ENCODE results near the gene EAF2.
A peak's percentile ranks its signal among the peaks of the same experiment; 100 is the strongest.

The EAF2 gene

DNA sequence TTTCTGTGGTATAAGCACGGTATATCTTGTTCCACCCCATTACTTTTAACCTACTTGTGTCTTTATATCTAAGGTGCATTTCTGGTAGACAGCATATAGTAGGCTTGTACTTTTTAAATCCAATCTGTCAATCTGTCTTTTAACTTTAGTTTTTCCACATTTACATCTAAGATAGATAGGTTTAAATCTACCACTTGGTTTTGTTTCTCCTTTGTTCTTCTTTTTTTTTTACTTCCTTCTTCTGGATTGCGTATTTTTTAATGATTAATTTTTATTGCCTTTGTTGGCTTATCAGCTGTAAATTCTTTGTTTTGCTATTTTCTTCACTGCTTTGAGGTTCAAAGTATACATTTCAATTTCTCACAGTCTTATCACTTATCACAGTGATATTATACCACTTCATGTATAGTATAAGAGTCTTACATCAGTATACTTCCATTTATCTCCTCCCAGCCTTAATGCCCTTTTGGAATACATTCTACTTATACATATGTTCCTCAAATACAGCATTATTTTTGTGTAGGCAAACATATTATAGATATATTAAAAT lies 31.2 kb upstream of the EAF2 start:
- H3K79me2 ChIP-seq (ENCODE audit: control insufficient read depth, low read length) = peaks cover 32% of the 10 kb centered on the region
- peaks cover 99% of the 10 kb centered on the region for H3K36me3 ChIP-seq (ENCODE audit: control insufficient read depth, low read length)
- no peak for TF ChIP-seq EZH2phosphoT487 (IDR thresholded peaks at IDR 0.05; ENCODE audit: borderline replicate concordance, low read length)
- no peaks in the 10 kb centered on the region for H3K9me3 ChIP-seq (ENCODE audit: control insufficient read depth, insufficient read depth, low read length)
- peak overlapping the region; percentile 19; the same call in 1 of the 2 replicates for H3K27ac ChIP-seq (ENCODE audit: low read depth, low read length)
- H4K20me1 ChIP-seq (ENCODE audit: control insufficient read depth, insufficient read depth, low read depth, low read length) = no peaks in the 10 kb centered on the region
- H3K4me1 ChIP-seq (ENCODE audit: control insufficient read depth, low read length) = peaks cover 81% of the 10 kb centered on the region
- no peak overlapping the region for H3K4me3 ChIP-seq (ENCODE audit: low read length)
- H3K4me2 ChIP-seq (ENCODE audit: low read length) = no peak overlapping the region
- H3F3A ChIP-seq (ENCODE audit: control insufficient read depth, insufficient read depth) = peaks cover 24% of the 10 kb centered on the region
- H3K9me2 ChIP-seq (replicated peaks; ENCODE audit: control insufficient read depth, low read length) = no peaks in the 10 kb centered on the region
- no peaks in the 10 kb centered on the region for H3K27me3 ChIP-seq (ENCODE audit: control insufficient read depth, low read length)

DNA sequence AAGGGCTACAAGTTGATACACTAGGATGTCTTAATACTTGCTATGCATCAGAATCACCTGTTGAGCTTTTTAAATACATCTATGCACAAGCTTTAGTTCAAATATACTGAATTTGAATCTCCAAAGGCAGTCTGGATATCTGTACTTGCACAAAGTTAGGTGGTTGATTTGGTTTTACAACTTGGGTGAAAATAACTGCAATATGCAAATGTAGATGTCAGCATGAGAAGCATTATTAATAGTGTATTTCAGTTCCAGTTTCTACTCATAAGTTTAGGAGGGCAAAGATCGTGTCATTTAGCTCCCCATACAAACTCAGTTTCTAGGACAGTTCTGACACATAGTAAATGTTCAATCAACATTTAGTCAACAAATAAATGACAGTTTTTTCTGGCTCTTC lies 25.8 kb upstream of the EAF2 start:
- Histone ChIP-seq H3K36me3 (ENCODE audit: control insufficient read depth, low read length) (peaks cover 83% of the 10 kb centered on the region), H3K9me2 (replicated peaks; ENCODE audit: control insufficient read depth, low read length) (no peaks in the 10 kb centered on the region), H3K4me1 (ENCODE audit: control insufficient read depth, low read length) (peaks cover 91% of the 10 kb centered on the region), H3K4me2 (ENCODE audit: low read length) (peak overlapping the region; percentile 60), H3K9me3 (ENCODE audit: control insufficient read depth, insufficient read depth, low read length) (no peaks in the 10 kb centered on the region), H3K27me3 (ENCODE audit: control insufficient read depth, low read length) (no peaks in the 10 kb centered on the region), H3F3A (ENCODE audit: control insufficient read depth, insufficient read depth) (peaks cover 23% of the 10 kb centered on the region), H3K27ac (ENCODE audit: low read depth, low read length) (peak overlapping the region; percentile 89), H4K20me1 (ENCODE audit: control insufficient read depth, insufficient read depth, low read depth, low read length) (no peaks in the 10 kb centered on the region), H3K79me2 (ENCODE audit: control insufficient read depth, low read length) (peaks cover 67% of the 10 kb centered on the region), H3K4me3 (ENCODE audit: low read length) (peak overlapping the region; percentile 39)
- TF ChIP-seq EZH2phosphoT487 (IDR thresholded peaks at IDR 0.05; ENCODE audit: borderline replicate concordance, low read length) = no peak
- TF ChIP-seq, protein P1, sequence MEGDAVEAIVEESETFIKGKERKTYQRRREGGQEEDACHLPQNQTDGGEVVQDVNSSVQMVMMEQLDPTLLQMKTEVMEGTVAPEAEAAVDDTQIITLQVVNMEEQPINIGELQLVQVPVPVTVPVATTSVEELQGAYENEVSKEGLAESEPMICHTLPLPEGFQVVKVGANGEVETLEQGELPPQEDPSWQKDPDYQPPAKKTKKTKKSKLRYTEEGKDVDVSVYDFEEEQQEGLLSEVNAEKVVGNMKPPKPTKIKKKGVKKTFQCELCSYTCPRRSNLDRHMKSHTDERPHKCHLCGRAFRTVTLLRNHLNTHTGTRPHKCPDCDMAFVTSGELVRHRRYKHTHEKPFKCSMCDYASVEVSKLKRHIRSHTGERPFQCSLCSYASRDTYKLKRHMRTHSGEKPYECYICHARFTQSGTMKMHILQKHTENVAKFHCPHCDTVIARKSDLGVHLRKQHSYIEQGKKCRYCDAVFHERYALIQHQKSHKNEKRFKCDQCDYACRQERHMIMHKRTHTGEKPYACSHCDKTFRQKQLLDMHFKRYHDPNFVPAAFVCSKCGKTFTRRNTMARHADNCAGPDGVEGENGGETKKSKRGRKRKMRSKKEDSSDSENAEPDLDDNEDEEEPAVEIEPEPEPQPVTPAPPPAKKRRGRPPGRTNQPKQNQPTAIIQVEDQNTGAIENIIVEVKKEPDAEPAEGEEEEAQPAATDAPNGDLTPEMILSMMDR (IDR thresholded peaks at IDR 0.05; ENCODE audit: low read depth, low read length, poor library complexity, severe bottlenecking) = no peak

DNA sequence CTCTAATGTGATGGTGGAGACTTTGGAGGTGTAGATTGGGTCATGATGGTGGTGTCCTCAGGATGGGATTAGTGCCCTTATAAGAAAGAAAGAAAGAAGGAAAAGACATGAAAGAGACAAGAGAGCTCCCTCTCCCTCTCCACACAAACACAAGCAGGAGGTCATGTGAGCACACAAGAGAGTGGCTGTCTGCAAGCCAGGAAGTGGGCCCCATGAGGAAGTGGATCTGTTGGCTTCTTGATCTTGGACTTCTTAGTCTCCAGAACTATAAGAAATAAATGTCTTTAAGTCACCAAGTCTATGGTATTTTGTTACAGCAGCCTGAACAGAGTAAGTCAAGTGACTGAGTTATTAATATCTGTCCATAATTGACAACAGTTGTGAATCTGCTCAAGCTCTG lies 17.3 kb upstream of the EAF2 start:
- H3K79me2 ChIP-seq (ENCODE audit: control insufficient read depth, low read length) = peaks cover 95% of the 10 kb centered on the region
- peak overlapping the region; percentile 21 for H3K4me2 ChIP-seq (ENCODE audit: low read length)
- no peak overlapping the region for H3K4me3 ChIP-seq (ENCODE audit: low read length)

DNA sequence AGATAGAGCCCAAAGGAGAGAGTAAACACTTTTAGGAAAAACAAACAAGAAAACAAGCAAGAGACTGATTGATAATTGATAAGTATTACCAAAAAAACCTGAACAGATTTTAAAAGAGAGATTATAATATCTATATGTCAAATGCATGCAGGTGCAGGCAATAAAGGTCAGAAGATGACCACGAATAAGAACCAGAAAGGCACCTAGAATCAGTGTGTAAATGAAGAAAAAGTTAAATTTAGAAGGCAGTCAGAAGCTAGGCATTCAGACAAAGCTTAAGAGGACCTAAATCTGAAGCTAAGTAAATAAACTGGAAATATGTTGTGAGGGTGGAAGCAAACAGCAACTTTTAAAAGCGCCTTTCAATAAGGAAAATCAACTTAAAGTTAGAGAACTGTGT lies 16.4 kb upstream of the EAF2 start:
- Histone ChIP-seq H3K9me2 (replicated peaks; ENCODE audit: control insufficient read depth, low read length) (no peaks in the 10 kb centered on the region), H3K27ac (ENCODE audit: low read depth, low read length) (peak overlapping the region; percentile 38), H3K27me3 (ENCODE audit: control insufficient read depth, low read length) (no peaks in the 10 kb centered on the region), H3K36me3 (ENCODE audit: control insufficient read depth, low read length) (peaks cover 85% of the 10 kb centered on the region), H3K79me2 (ENCODE audit: control insufficient read depth, low read length) (peaks cover 95% of the 10 kb centered on the region), H3K4me3 (ENCODE audit: low read length) (no peak overlapping the region), H3K4me1 (ENCODE audit: control insufficient read depth, low read length) (peaks cover 53% of the 10 kb centered on the region), H3K4me2 (ENCODE audit: low read length) (peak overlapping the region; percentile 21), H4K20me1 (ENCODE audit: control insufficient read depth, insufficient read depth, low read depth, low read length) (no peaks in the 10 kb centered on the region), H3F3A (ENCODE audit: control insufficient read depth, insufficient read depth) (peaks cover 16% of the 10 kb centered on the region), H3K9me3 (ENCODE audit: control insufficient read depth, insufficient read depth, low read length) (peaks cover 11% of the 10 kb centered on the region)
- TF ChIP-seq, protein P1 (IDR thresholded peaks at IDR 0.05; ENCODE audit: low read depth, low read length, poor library complexity, severe bottlenecking) = no peak

More for the DNA sequence above, 17.3 kb upstream of the EAF2 start:
- Histone ChIP-seq H3K9me3 (ENCODE audit: control insufficient read depth, insufficient read depth, low read length) (peaks cover 4% of the 10 kb centered on the region; the same call in 1 of the 2 replicates), H3K9me2 (replicated peaks; ENCODE audit: control insufficient read depth, low read length) (no peaks in the 10 kb centered on the region), H3F3A (ENCODE audit: control insufficient read depth, insufficient read depth) (peaks cover 16% of the 10 kb centered on the region), H4K20me1 (ENCODE audit: control insufficient read depth, insufficient read depth, low read depth, low read length) (no peaks in the 10 kb centered on the region), H3K27ac (ENCODE audit: low read depth, low read length) (peak overlapping the region; percentile 38), H3K36me3 (ENCODE audit: control insufficient read depth, low read length) (peaks cover 82% of the 10 kb centered on the region), H3K27me3 (ENCODE audit: control insufficient read depth, low read length) (no peaks in the 10 kb centered on the region), H3K4me1 (ENCODE audit: control insufficient read depth, low read length) (peaks cover 59% of the 10 kb centered on the region)
- TF ChIP-seq, protein P1 (IDR thresholded peaks at IDR 0.05; ENCODE audit: low read depth, low read length, poor library complexity, severe bottlenecking) = no peak
- no peak for TF ChIP-seq EZH2phosphoT487 (IDR thresholded peaks at IDR 0.05; ENCODE audit: borderline replicate concordance, low read length)

Data from DOHH2 (cell line).